Activated CD8-positive, alpha-beta T cell treated with anti-CD3 and anti-CD28 coated beads, Interleukin-2, amount 10 ng/mL, durations not matched to agents 7 days and 5 days (primary cell): ENCODE measurements around the gene DDX3X. TPM values are rescaled to one million over a fixed set of nuclear protein-coding genes. Genes with fewer than 3 reads are reported as not detected.
"Not testable (repeated sequence)": the region's sequence is repeated elsewhere in the genome, so short reads cannot be mapped to it uniquely, and the experiment has no call there.

Experiments used
- ATAC-seq: fragments of 150-1000 bp; cut with Tn5 transposase; one replicate; pipeline ENCODE4 v1.10.0; 2021; ENCODE audit warnings: moderate library complexity
- CTCF ChIA-PET: fragments of 350-600 bp; sonication (Branson Sonifier 250); formaldehyde crosslinking; loops from one replicate; lab custom pipeline; 2021; ENCODE audit warnings: antibody characterized with exemption; lab: Charles Lee
- POLR2A ChIA-PET: fragments of 350-600 bp; sonication (Branson Sonifier 250); formaldehyde crosslinking; loops from one replicate; lab custom pipeline; 2021; ENCODE audit warnings: antibody characterized with exemption; lab: Charles Lee
- DNase-seq: peaks from one replicate; pipeline ENCODE4 v3.0.0-alpha.2; 2020
- H3K27ac Mint-ChIP-seq: one replicate; pipeline ENCODE4 v1.8.0; 2021; ENCODE audit warnings: mild to moderate bottlenecking, mixed read lengths
- H3K27me3 Mint-ChIP-seq: one replicate; pipeline ENCODE4 v1.8.0; 2021; ENCODE audit warnings: low read depth, mixed read lengths
- H3K36me3 Mint-ChIP-seq: one replicate; pipeline ENCODE4 v1.8.0; 2021; ENCODE audit warnings: low read depth, mixed read lengths
- H3K4me1 Mint-ChIP-seq: one replicate; pipeline ENCODE4 v1.8.0; 2021; ENCODE audit warnings: low read depth, mixed read lengths
- H3K4me3 Mint-ChIP-seq: one replicate; pipeline ENCODE4 v1.8.0; 2021; ENCODE audit warnings: mild to moderate bottlenecking, mixed read lengths
- H3K9me3 Mint-ChIP-seq: one replicate; pipeline ENCODE4 v1.8.0; 2022; ENCODE audit warnings: mixed read lengths; ENCODE audit not compliant: insufficient read depth
- total RNA-seq, 2 experiments: library from RNA; stranded (reverse); gene quantifications; one replicate each; pipeline ENCODE4 v1.2.3, GENCODE V29; 2021

The DDX3X gene
- total RNA-seq, 2 experiments from 2014 or later: 191 to 213 TPM

DNA sequence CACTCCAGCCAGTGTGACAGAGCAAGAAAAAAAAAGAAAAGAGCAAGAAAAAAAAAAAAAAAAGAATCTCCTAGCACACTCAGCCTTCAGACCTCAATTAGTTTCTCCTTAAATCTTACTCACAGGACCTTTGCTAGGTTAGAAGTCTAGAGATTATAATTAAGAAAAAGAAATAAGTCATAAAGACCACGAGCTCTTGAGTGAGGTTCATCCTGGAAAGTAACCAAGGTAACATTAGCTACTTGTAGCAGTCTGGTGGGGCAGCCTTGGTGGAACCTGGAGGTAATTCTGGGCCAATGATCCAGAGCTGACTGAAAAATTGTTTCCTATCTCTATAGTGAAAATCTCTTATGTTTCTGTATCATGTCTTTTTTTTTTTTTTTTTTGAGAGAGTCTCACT, 21.2 kb upstream of the DDX3X start:
- POLR2A ChIA-PET: no interaction called here
- ATAC-seq (no peak), DNase-seq (no peak)
- no peak overlapping the region for H3K27ac Mint-ChIP-seq
- peaks cover 3% of the 10 kb centered on the region for H3K4me1 Mint-ChIP-seq
- CTCF ChIA-PET: interaction anchor here (1.5 kb wide), 1 partner anchor 55 kb away, joined by 3 read pairs; no protein-coding TSS in a partner anchor
- H3K27me3 Mint-ChIP-seq: no peaks in the 10 kb centered on the region
- no peak overlapping the region for H3K4me3 Mint-ChIP-seq
- H3K36me3 Mint-ChIP-seq: no peaks in the 10 kb centered on the region
- H3K9me3 Mint-ChIP-seq: no peaks in the 10 kb centered on the region

DNA sequence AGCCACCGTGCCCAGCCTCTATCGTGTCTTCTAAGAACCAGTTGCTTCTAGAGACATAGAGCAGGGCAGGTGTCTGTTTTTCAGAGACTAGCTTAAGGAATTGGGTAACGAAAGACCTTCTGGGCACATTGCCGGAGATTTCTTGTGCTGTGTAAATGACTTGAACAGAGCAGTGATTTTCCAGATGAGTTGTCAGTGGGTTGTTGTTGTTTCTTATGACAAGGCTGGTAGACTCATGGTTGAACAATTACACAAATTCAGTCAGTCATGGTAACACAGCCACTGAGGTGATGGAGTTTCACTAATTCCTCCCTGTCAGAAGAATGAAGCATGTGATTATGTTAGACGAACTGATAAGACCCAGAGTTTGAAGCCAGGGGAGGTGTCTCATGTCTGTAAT, 20.5 kb upstream of the DDX3X start:
- ChIA-PET POLR2A (no interaction called here), CTCF (interaction anchor here (1.5 kb wide), 1 partner anchor 56 kb away, joined by 3 read pairs; no protein-coding TSS in a partner anchor)
- Mint-ChIP-seq H3K27me3 (no peaks in the 10 kb centered on the region), H3K36me3 (no peaks in the 10 kb centered on the region), H3K9me3 (no peaks in the 10 kb centered on the region), H3K4me3 (no peak overlapping the region), H3K27ac (no peak overlapping the region), H3K4me1 (peaks cover 3% of the 10 kb centered on the region)
- DNase-seq (no peak), ATAC-seq (no peak)

DNA sequence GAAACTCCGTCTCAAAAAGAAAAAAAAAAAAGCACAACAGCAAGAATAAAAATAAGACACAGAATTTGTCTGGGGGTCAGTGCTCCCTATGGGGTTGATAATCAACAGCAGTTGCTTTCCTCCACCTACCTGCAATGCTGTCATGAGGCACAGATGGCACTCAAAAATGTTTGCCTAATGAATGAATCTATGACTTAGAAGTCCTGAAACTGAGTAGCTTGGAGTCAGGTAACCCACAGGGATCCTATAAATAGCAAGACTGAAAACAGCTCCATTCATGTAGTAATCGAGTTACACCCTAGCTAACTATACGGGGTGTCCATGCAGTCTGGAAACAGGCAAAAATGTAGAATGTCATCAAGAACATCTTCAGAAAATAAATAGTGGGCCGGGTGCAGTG, 19.8 kb upstream of the DDX3X start:
- H3K4me3 Mint-ChIP-seq: no peak overlapping the region
- H3K27ac Mint-ChIP-seq: no peak overlapping the region
- H3K9me3 Mint-ChIP-seq: no peaks in the 10 kb centered on the region
- ATAC-seq (no peak), DNase-seq (no peak)
- ChIA-PET POLR2A (no interaction called here), CTCF (no interaction called here)
- H3K4me1 Mint-ChIP-seq: peaks cover 3% of the 10 kb centered on the region
- H3K36me3 Mint-ChIP-seq: no peaks in the 10 kb centered on the region
- no peaks in the 10 kb centered on the region for H3K27me3 Mint-ChIP-seq

DNA sequence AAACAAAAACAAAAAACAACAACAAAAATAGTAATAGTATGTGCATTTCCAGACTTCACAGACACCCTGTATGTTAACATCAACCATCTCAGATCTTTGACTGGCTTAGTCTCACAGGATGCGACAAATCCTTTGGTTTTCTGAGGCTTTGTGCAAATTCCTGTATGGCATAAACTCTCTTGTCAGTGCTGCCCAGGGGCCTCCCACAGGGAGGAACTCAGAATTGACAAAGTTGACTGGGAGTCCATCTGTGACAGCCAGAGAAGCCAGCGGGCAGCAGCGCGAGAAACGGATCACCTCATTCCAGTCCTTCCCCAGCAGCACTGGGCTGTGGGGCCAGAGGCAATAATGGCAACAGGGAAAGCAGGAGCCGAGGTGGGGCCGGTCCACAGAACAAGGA, 19.1 kb upstream of the DDX3X start:
- H3K27me3 Mint-ChIP-seq: no peaks in the 10 kb centered on the region
- H3K4me1 Mint-ChIP-seq: peaks cover 3% of the 10 kb centered on the region
- no peaks in the 10 kb centered on the region for H3K9me3 Mint-ChIP-seq
- CTCF ChIA-PET: no interaction called here
- DNase-seq (no peak), ATAC-seq (no peak)
- no peak overlapping the region for H3K27ac Mint-ChIP-seq
- H3K4me3 Mint-ChIP-seq: no peak overlapping the region
- H3K36me3 Mint-ChIP-seq: no peaks in the 10 kb centered on the region
- POLR2A ChIA-PET: no interaction called here

DNA sequence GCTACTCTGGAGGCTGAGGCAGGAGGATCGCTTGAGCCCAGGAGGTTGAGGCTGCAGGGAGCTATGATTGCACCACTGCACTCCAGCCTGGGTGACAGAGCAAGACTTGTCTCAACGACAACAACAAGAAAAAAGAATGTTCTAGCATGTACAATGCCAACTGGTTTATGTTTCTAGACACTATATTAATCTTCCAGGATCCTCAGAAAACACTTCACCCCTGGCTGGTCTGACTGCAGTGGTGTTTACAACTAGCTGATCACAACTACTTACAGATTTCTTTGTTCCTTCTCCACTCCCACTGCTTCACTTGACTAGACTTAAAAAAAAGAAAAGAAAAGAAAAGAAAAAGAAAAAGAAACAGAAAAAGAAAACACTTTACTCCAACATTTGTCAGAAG, 17.7 kb upstream of the DDX3X start:
- H3K9me3 Mint-ChIP-seq, H3K27me3 Mint-ChIP-seq, CTCF ChIA-PET, DNase-seq, ATAC-seq, H3K27ac Mint-ChIP-seq, POLR2A ChIA-PET, H3K4me3 Mint-ChIP-seq, H3K36me3 Mint-ChIP-seq, H3K4me1 Mint-ChIP-seq: not testable (repeated sequence)

DNA sequence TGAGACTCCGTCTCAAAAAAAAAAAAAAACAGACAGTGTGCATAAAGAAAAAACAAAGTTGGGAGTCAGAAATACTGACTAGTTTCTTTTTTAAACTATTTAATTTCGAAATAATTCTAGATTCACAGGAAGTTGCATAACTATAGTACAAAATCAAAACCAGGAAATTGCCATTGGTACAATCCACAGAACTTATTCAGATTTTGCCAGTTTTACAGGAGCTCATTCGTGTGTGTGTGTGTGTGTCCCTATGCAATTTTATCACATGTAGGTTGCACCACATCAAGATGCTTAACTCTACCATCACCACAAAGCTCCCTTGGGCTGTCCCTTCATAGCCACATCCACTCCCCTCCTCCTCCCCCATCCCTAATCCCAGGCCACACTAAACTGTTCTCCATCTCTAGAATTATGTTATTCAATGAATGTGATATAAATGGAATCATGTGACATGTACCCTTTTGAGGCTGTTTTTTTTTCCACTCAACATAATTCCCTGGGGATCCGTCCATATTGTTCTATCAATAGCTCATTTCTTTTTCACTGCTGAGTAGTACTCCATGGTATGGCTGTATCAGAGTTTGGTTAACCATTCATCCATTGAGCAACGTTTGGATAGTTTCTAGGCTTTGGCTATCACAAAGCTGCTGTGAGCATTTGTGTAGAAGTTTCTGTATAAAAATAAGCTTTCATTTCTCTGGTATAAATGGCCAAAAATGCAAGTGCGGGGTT, 16.3 kb upstream of the DDX3X start:
- Mint-ChIP-seq H3K27me3 (no peaks in the 10 kb centered on the region), H3K27ac (no peak overlapping the region), H3K4me1 (peaks cover 3% of the 10 kb centered on the region), H3K36me3 (no peaks in the 10 kb centered on the region), H3K4me3 (no peak overlapping the region), H3K9me3 (no peaks in the 10 kb centered on the region)
- no peak for ATAC-seq
- ChIA-PET POLR2A (interaction anchor here (0.6 kb wide), 1 partner anchor 16 kb away, joined by 3 read pairs; no protein-coding TSS in a partner anchor), CTCF (interaction anchor here (0.8 kb wide), 1 partner anchor 125 kb away, joined by 4 read pairs; no protein-coding TSS in a partner anchor)
- DNase-seq: no peak

DNA sequence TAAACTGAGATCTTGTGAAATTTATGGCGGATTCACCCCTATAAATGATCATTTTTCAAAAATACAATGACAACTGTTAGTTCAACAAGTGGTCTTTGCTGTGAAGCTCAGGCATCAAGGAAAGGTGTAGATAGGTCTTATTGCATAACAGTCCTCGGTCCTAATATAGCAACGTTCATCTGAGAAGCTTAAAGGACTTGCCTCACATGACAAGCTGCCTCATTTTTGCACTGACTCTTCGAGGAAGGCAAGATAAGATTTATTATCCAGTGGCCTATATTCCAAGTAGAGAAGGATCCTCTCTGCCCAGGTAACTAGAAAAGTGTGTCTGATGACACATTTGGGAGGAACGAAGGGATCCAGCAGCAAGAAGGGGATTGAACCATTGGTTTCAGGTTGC, 13.6 kb upstream of the DDX3X start:
- no peaks in the 10 kb centered on the region for H3K27me3 Mint-ChIP-seq
- no peak overlapping the region for H3K27ac Mint-ChIP-seq
- no peak for ATAC-seq
- H3K4me1 Mint-ChIP-seq: peaks cover 3% of the 10 kb centered on the region
- ChIA-PET CTCF (no interaction called here), POLR2A (no interaction called here)
- H3K36me3 Mint-ChIP-seq: no peaks in the 10 kb centered on the region
- no peak for DNase-seq
- H3K9me3 Mint-ChIP-seq: no peaks in the 10 kb centered on the region
- no peak overlapping the region for H3K4me3 Mint-ChIP-seq

DNA sequence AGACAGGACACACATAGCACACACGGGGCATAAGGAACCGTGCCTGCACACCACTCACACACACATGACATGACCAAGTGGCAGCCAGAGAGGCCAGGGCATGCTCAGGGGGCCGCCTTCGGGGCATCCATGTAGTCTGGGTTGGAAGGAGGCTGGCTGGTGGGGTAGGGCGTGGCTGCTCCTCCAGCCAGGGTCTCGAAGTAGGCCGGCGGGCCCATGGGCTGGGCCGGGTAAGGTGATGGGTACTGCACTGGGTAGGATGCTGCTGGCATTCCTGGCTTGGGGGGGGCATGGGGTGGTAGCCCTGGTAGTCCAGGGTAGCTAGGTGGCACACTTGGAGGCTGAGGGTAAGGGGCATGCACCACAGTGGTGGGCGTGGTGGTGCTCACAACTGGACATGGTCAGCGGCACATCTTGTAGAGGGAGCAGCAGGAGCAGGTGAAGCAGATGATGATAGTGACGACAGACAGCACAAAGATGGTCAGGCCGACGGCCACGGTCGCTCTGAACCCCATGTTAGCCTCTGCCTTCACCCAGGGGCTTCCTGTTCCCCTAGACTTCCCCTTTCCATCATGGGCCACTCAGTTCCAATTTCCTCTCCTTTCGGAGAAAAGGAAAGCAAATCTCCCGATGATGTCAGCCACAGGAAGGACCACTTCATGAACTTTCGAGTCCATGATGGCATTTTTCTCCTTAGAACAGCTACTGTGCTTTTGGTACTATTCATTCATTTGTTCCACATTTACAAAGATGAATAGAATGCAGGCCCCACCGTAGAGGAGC, 10.9 kb upstream of the DDX3X start:
- Mint-ChIP-seq H3K36me3 (no peaks in the 10 kb centered on the region), H3K9me3 (no peaks in the 10 kb centered on the region), H3K4me3 (no peak overlapping the region), H3K27me3 (no peaks in the 10 kb centered on the region), H3K27ac (no peak overlapping the region), H3K4me1 (no peaks in the 10 kb centered on the region)
- no peak for ATAC-seq
- ChIA-PET POLR2A (no interaction called here), CTCF (no interaction called here)
- DNase-seq: no peak

DNA sequence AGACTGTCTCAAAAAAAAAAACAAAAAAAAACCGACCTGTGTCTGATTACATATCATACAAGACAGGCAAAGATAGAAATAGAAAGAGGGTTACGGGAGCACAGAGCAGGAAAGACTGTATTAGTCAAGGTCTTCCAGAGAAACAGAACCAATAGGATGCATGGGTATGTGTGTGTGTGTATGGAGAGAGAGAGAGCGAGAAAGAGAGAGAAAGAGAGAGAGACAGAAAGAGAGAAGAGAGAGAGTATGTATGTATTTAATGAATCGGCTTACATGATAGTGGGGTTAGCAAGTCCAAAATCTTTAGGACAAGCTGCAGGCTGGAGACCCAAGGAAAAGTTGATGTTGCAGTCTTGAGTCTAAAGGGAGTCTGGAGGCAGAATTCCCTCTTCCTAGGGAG, 7.5 kb upstream of the DDX3X start:
- Mint-ChIP-seq H3K27me3 (no peaks in the 10 kb centered on the region), H3K27ac (no peak overlapping the region), H3K4me1 (peaks cover 13% of the 10 kb centered on the region), H3K4me3 (no peak overlapping the region), H3K9me3 (no peaks in the 10 kb centered on the region), H3K36me3 (no peaks in the 10 kb centered on the region)
- ATAC-seq (no peak), DNase-seq (no peak)
- ChIA-PET CTCF (no interaction called here), POLR2A (no interaction called here)

DNA sequence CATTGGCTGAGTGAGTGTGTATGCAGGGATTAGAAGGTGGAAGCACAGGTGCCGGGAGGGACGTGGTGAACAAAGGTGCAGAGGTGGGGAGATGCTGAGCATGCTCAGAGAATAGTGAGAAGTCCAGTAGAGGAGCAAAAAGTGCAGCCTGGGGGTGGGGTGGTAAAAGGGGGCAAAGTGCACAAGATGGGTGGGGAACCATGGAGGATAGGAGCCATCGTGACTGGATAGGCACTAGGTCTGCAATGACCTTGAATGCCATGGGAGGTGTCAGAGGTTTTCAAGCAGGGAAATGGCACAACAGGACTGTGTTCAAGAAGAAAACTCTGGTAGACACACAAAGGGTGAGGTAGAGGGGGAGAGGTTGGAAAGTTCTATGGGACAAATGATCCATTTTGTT, 6.6 kb upstream of the DDX3X start:
- Mint-ChIP-seq H3K4me1 (peaks cover 14% of the 10 kb centered on the region), H3K9me3 (no peaks in the 10 kb centered on the region), H3K36me3 (no peaks in the 10 kb centered on the region), H3K27me3 (no peaks in the 10 kb centered on the region), H3K27ac (no peak overlapping the region), H3K4me3 (no peak overlapping the region)
- no peak for DNase-seq
- ChIA-PET CTCF (no interaction called here), POLR2A (no interaction called here)
- ATAC-seq: no peak

DNA sequence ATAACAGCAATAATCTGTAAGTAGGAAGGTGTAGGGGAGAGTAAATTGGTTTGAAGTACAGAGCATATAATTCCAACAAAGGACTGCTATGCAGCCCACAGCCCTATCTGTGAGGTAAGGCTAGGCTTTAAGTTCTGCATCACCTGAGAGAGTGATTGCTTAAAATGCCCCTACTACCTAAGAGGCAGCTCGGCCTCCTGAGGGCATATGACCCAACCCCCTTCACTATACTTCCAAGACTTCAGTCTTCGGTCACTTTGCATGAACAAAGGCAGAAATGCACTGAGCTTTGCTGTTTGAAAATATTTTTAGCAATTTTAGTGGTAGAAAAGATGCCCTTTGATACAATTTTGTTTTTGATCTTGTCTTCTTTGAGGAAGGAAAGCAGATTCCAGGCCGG, 4.9 kb upstream of the DDX3X start:
- Mint-ChIP-seq H3K36me3 (peaks cover 2% of the 10 kb centered on the region), H3K9me3 (no peaks in the 10 kb centered on the region), H3K27me3 (no peaks in the 10 kb centered on the region), H3K4me1 (peaks cover 14% of the 10 kb centered on the region), H3K27ac (no peak overlapping the region), H3K4me3 (no peak overlapping the region)
- ChIA-PET CTCF (no interaction called here), POLR2A (no interaction called here)
- ATAC-seq: no peak
- no peak for DNase-seq

DNA sequence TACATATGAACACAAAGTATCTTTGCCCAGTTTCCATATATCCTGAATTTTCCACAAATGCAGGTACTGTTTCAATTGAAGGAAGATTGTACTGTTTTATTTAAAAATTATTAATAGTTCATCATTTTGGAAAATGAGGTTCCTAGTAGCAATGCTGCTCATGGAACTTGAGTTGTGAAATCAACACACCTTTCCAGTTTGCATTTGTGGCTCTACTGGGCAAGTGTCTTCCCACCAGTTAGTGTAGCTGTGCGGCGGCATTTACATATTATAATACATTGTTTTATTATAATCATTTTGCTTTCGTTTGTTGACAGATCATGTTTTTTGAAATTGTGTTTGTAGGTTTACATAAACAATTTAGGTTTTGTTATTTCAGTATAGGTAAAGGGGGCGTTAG, 2.0 kb upstream of the DDX3X start:
- ChIA-PET POLR2A (interaction anchor here (0.6 to 1.9 kb wide), 3 partner anchors 8 to 248 kb away, joined by 3 to 5 read pairs (median 3); no protein-coding TSS in a partner anchor), CTCF (no interaction called here)
- Mint-ChIP-seq H3K4me1 (peaks cover 16% of the 10 kb centered on the region), H3K4me3 (peak overlapping the region; percentile 81), H3K27ac (peak overlapping the region; percentile 100), H3K36me3 (peaks cover 22% of the 10 kb centered on the region), H3K27me3 (no peaks in the 10 kb centered on the region), H3K9me3 (no peaks in the 10 kb centered on the region)
- DNase-seq (no peak), ATAC-seq (no peak)
